Measurements from ENCODE around the gene CCDC38. TPM values are rescaled to one million over a fixed set of nuclear protein-coding genes. Genes with fewer than 3 reads are reported as not detected.

Gene CCDC38
- total and polyA plus RNA-seq, 9 of the 15 experiments (the other 6 are each of a cell fraction or from before 2014, with no cell fraction given) = not detected

DNA sequence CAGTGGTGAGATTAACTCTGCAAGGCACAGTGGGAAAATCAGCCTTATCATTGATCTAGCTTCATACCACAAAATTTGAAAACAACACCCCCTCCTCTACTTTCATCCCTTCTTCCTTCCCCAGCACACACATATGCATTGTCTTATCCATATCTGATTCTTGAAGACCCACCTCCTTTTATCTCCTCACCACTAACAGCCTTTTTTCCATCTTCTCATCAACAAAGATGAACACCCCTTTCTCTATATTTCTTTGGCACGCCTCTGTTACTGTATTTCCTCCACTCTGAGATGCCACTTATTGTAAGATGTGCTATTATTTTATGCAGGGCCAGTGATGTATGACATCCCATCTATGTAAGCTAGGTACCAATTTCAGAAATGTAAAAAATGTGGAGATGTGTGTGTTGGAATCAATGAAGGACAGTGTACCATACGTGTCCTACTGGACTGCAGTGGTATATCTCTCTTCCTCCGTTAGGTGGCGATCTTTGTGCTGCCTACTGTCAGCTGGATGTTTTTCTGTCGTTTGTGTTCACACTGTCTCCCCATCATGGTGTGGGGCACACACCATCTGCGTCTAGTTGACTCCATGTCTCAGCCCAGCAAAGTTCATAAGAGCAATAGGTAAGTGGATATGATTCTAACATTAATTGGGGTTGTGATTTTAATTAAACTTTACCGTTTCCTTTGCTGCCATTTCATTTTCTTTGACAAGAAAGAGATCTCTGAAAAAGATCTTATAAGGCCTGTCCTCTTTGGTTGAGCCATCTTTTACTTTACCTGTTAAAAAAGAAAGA is 24.0 kb downstream of the CCDC38 start (continued):
- TF ChIP-seq, protein P1, sequence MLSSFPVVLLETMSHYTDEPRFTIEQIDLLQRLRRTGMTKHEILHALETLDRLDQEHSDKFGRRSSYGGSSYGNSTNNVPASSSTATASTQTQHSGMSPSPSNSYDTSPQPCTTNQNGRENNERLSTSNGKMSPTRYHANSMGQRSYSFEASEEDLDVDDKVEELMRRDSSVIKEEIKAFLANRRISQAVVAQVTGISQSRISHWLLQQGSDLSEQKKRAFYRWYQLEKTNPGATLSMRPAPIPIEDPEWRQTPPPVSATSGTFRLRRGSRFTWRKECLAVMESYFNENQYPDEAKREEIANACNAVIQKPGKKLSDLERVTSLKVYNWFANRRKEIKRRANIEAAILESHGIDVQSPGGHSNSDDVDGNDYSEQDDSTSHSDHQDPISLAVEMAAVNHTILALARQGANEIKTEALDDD (IDR thresholded peaks at IDR 0.05) = no peak
- TF ChIP-seq ZNF175 (CRISPR knock-in tag; IDR thresholded peaks at IDR 0.05; ENCODE audit: low read depth) = no peak
- TF ChIP-seq TRIM24 (IDR thresholded peaks at IDR 0.05) = no peak
- no peak for TF ChIP-seq NELFE (IDR thresholded peaks at IDR 0.05; ENCODE audit: insufficient read depth, insufficient read length)
- TF ChIP-seq, protein P2, sequence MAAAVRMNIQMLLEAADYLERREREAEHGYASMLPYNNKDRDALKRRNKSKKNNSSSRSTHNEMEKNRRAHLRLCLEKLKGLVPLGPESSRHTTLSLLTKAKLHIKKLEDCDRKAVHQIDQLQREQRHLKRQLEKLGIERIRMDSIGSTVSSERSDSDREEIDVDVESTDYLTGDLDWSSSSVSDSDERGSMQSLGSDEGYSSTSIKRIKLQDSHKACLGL (CRISPR knock-in tag; IDR thresholded peaks at IDR 0.05; ENCODE audit: borderline replicate concordance, poor library complexity, severe bottlenecking) = no peak
- TF ChIP-seq, protein P3, sequence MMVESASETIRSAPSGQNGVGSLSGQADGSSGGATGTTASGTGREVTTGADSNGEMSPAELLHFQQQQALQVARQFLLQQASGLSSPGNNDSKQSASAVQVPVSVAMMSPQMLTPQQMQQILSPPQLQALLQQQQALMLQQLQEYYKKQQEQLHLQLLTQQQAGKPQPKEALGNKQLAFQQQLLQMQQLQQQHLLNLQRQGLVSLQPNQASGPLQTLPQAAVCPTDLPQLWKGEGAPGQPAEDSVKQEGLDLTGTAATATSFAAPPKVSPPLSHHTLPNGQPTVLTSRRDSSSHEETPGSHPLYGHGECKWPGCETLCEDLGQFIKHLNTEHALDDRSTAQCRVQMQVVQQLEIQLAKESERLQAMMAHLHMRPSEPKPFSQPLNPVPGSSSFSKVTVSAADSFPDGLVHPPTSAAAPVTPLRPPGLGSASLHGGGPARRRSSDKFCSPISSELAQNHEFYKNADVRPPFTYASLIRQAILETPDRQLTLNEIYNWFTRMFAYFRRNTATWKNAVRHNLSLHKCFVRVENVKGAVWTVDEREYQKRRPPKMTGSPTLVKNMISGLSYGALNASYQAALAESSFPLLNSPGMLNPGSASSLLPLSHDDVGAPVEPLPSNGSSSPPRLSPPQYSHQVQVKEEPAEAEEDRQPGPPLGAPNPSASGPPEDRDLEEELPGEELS (CRISPR knock-in tag; IDR thresholded peaks at IDR 0.05; ENCODE audit: borderline replicate concordance) = no peak
- no peak for TF ChIP-seq MCM2 (IDR thresholded peaks at IDR 0.05; ENCODE audit: low read depth)
- TF ChIP-seq CREM (IDR thresholded peaks at IDR 0.05; ENCODE audit: low read depth) = peak; percentile 30; the same call in 1 of the 2 replicates
- no peak for TF ChIP-seq ZBTB8A (IDR thresholded peaks at IDR 0.05; ENCODE audit: partially characterized antibody)
- TF ChIP-seq ZFP1 (CRISPR knock-in tag; IDR thresholded peaks at IDR 0.05) = no peak
- TF ChIP-seq ZNF444 (CRISPR knock-in tag; IDR thresholded peaks at IDR 0.05) = no peak
- TF ChIP-seq GTF2E2 (tag; IDR thresholded peaks at IDR 0.05) = no peak
